Measurements from ENCODE around the gene CRABP2. TPM values are rescaled to one million over a fixed set of nuclear protein-coding genes. Genes with fewer than 3 reads are reported as not detected.

CRABP2 gene
- total RNA-seq, 1 experiment from 2014 or later, result 1,115 TPM

DNA sequence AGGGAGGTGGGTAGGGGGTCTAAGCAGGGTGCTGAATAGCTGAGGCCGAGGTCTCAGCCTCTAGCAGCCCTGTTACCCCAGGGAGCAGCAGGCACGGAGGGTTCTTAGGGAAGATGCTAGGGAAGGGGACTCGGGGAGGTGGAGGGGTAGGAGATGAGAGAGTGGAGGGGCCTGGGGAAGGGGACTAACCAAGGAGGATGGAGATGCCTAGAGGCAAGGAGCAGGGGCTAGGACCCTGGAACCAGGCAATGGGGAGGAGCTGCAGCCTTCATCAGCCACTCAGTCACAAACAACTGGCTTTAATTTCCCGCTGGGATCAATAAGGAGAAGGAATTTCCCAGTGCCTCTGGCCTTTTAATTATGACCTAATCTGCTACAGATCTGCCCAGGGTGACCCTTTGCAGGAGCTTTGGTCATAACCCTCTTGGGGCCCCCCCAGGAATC, 2.9 kb upstream of the CRABP2 start:
- no TSS peak for BruUV-seq (replicated peaks)
- intact Hi-C loops (cut with micrococcal nuclease; ENCODE audit: unreplicated experiment), result no loop called here
- DNase-seq (ENCODE audit: low read depth, low spot score) (no peak), ATAC-seq (no peak)
- no peak overlapping the region for H3K4me3 ChIP-seq (ENCODE audit: low read depth in 2 of 2, low read length in 2 of 2)
- no peaks in the 10 kb centered on the region; the same call in 1 of the 2 replicates for H3K36me3 ChIP-seq (ENCODE audit: control insufficient read depth, insufficient read depth, low read length)
- in situ Hi-C loops (cut with HindIII; ENCODE audit: low pct_unique_long_range_greater_than_20kb, low sequenced_read_pairs), result no loop called here
- H3K27me3 ChIP-seq (ENCODE audit: control insufficient read depth, insufficient read depth, low read length), result no peaks in the 10 kb centered on the region
- CTCF ChIA-PET, result interaction anchor here (0.6 to 0.9 kb wide), 2 partner anchors 19 to 118 kb away, joined by 3 to 7 read pairs; no protein-coding TSS in a partner anchor
- peak overlapping the region; percentile 93 for H3K27ac ChIP-seq (ENCODE audit: low read length)
- no peaks in the 10 kb centered on the region for H3K9me3 ChIP-seq (ENCODE audit: control insufficient read depth, insufficient read depth, low read depth, low read length)
- peaks cover 74% of the 10 kb centered on the region for H3K4me1 ChIP-seq (ENCODE audit: control insufficient read depth, insufficient read depth, low read length)
- TF ChIP-seq POLR2AphosphoS5 (IDR thresholded peaks at IDR 0.05; ENCODE audit: low read depth, low read length), result no peak
- TF ChIP-seq SIN3A (IDR thresholded peaks at IDR 0.05; ENCODE audit: borderline replicate concordance, insufficient read depth, low read depth, low read length), result no peak
- TF ChIP-seq TCF7L2 (IDR thresholded peaks at IDR 0.05; ENCODE audit: low read depth, low read length), result peak; percentile 68
- TF ChIP-seq, protein P1, sequence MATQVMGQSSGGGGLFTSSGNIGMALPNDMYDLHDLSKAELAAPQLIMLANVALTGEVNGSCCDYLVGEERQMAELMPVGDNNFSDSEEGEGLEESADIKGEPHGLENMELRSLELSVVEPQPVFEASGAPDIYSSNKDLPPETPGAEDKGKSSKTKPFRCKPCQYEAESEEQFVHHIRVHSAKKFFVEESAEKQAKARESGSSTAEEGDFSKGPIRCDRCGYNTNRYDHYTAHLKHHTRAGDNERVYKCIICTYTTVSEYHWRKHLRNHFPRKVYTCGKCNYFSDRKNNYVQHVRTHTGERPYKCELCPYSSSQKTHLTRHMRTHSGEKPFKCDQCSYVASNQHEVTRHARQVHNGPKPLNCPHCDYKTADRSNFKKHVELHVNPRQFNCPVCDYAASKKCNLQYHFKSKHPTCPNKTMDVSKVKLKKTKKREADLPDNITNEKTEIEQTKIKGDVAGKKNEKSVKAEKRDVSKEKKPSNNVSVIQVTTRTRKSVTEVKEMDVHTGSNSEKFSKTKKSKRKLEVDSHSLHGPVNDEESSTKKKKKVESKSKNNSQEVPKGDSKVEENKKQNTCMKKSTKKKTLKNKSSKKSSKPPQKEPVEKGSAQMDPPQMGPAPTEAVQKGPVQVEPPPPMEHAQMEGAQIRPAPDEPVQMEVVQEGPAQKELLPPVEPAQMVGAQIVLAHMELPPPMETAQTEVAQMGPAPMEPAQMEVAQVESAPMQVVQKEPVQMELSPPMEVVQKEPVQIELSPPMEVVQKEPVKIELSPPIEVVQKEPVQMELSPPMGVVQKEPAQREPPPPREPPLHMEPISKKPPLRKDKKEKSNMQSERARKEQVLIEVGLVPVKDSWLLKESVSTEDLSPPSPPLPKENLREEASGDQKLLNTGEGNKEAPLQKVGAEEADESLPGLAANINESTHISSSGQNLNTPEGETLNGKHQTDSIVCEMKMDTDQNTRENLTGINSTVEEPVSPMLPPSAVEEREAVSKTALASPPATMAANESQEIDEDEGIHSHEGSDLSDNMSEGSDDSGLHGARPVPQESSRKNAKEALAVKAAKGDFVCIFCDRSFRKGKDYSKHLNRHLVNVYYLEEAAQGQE (IDR thresholded peaks at IDR 0.05; ENCODE audit: insufficient read depth in 1 of 2, low read depth in 2 of 2, low read length in 1 of 2), result no peak
- POLR2A ChIA-PET, result no interaction called here

GRCh38 chr1:156707417-156708217, 2.2 kb upstream of the CRABP2 start:
- Histone ChIP-seq H3K4me1 (ENCODE audit: control insufficient read depth, insufficient read depth, low read length) (peaks cover 76% of the 10 kb centered on the region), H3K4me3 (ENCODE audit: low read depth in 2 of 2, low read length in 2 of 2) (no peak overlapping the region), H3K27me3 (ENCODE audit: control insufficient read depth, insufficient read depth, low read length) (no peaks in the 10 kb centered on the region), H3K27ac (ENCODE audit: low read length) (peak overlapping the region; percentile 93), H3K9me3 (ENCODE audit: control insufficient read depth, insufficient read depth, low read depth, low read length) (no peaks in the 10 kb centered on the region), H3K36me3 (ENCODE audit: control insufficient read depth, insufficient read depth, low read length) (no peaks in the 10 kb centered on the region; the same call in 1 of the 2 replicates)
- no peak for DNase-seq (ENCODE audit: low read depth, low spot score)
- in situ Hi-C loops (cut with HindIII; ENCODE audit: low pct_unique_long_range_greater_than_20kb, low sequenced_read_pairs), result no loop called here
- intact Hi-C loops (cut with micrococcal nuclease; ENCODE audit: unreplicated experiment), result no loop called here
- ChIA-PET CTCF (interaction anchor here (0.6 to 3.7 kb wide), 4 partner anchors 17 to 119 kb away, joined by 3 to 96 read pairs (median 16); no protein-coding TSS in a partner anchor), POLR2A (interaction anchor here (0.6 to 1.9 kb wide), 4 partner anchors 12 to 31 kb away, joined by 3 to 7 read pairs (median 5); partner anchors contain the start of genes ISG20L2, METTL25B and NES)
- no peak for TF ChIP-seq POLR2AphosphoS5 (IDR thresholded peaks at IDR 0.05; ENCODE audit: low read depth, low read length)
- no peak for TF ChIP-seq CTCF (IDR thresholded peaks at IDR 0.05)
- TF ChIP-seq SIN3A (IDR thresholded peaks at IDR 0.05; ENCODE audit: borderline replicate concordance, insufficient read depth, low read depth, low read length), result no peak
- TF ChIP-seq, protein P1 (IDR thresholded peaks at IDR 0.05; ENCODE audit: insufficient read depth in 1 of 2, low read depth in 2 of 2, low read length in 1 of 2), result no peak
- TF ChIP-seq TCF7L2 (IDR thresholded peaks at IDR 0.05; ENCODE audit: low read depth, low read length), result no peak
- no peak for ATAC-seq
- no TSS peak for BruUV-seq (replicated peaks)

All from Panc1 (cell line).